ENCODE results near the gene MYRFL.

- TF ChIP-seq POLR2A (IDR thresholded peaks at IDR 0.05) (no peak), CTCF (IDR thresholded peaks at IDR 0.05) (no peak)
Observed at GRCh38 chr12:69994724-69995173, 169.7 kb downstream of the MYRFL start.

Data from gastroesophageal sphincter (tissue), 3 donors.